HUES6 (cell line): ENCODE data around the gene MZB1.

ENCODE experiments used
- H3K27ac ChIP-seq: 2 replicates; pipeline ENCODE4 v1.7.0; 2013; ENCODE audit warnings: low read depth, mild to moderate bottlenecking, low read length, inconsistent platforms
- H3K27me3 ChIP-seq: 2 replicates; pipeline ENCODE4 v1.6.1; 2013; ENCODE audit warnings: low read length; ENCODE audit not compliant: control insufficient read depth, insufficient read depth
- H3K36me3 ChIP-seq: 2 replicates; pipeline ENCODE4 v1.6.1; 2013; ENCODE audit warnings: low read length; ENCODE audit not compliant: control insufficient read depth, insufficient read depth
- H3K4me1 ChIP-seq: 2 replicates; pipeline ENCODE4 v1.6.1; 2013; ENCODE audit warnings: low read length; ENCODE audit not compliant: control insufficient read depth, insufficient read depth
- H3K4me3 ChIP-seq: 2 replicates; pipeline ENCODE4 v1.5.1; 2013; ENCODE audit warnings: low read depth, low read length
- H3K9ac ChIP-seq: one replicate; pipeline ENCODE4 v1.6.1; 2013; ENCODE audit warnings: mild to moderate bottlenecking, low read length
- H3K9me3 ChIP-seq: 2 replicates; pipeline ENCODE4 v1.6.1; 2013; ENCODE audit warnings: low read depth, low read length; ENCODE audit not compliant: control insufficient read depth, insufficient read depth

The MZB1 gene

DNA sequence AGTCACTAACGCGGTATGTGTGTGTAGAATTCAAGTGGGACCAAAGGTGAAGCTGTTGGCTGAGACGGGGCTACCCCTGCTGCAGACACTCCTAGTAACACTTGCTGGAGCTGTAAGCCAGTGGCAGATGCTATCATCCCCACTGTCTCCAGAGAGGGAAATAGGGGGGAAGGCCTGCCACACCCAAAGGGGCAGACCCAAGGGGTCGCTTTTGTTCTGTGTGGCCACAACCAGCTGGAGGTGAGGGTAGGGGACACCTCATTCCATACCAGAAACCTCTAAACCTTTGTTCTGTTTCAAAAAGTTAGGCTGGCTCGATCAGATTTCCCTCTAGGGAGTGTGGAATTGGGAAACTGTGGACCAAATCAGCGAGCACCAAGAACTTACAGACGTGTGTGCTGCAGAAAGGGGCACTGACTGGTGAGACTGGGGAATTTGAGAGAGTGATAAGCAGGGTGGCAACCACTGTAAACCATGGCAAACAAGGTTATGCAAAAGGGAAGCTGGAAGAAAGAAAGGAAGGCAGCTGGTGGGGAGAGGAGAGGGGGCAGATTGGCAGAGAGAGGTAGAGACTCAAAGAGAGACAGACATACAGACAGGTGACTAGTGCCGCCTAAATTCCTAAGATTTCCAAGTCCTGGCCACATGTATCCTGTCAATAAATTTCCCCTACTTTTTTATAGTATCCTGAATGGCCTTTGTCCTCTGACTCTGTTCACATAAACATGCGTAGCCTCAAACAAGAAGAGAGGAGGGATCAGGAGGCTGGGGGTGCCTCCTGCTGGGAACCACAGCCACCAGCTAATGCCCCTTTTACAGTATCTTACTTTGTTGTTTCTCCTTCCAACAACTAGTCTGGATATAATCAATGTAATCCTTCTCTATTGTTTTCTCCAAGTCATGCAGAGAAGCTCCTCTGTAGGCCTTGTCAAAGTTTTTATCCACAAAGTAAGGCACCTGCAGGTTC lies 29.8 kb upstream of the MZB1 start:
- Histone ChIP-seq H3K27me3 (no peaks in the 10 kb centered on the region), H3K27ac (no peak overlapping the region), H3K9ac (no peak overlapping the region), H3K36me3 (peaks cover 28% of the 10 kb centered on the region), H3K4me1 (peaks cover 4% of the 10 kb centered on the region; the same call in 1 of the 2 replicates), H3K4me3 (no peak overlapping the region), H3K9me3 (no peaks in the 10 kb centered on the region)

DNA sequence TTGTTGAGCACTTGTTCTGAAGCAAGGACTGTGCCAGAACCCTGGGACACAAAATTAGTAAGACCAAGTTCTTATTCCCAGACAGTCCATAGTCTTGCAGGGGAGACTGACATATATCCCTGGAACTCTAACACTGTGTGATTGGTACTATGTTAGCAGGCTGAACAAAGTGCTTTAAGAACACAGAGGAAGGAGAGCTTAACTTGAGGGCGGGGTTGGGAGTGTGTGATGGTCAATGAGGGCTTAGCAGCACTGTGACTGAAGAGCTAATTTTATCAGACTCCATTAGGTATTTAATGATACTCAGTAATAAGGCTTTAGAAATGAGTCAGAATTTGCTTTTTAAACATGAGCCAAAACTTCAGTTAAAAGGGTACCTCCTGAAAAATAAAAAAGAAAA lies 29.1 kb upstream of the MZB1 start:
- Histone ChIP-seq H3K27ac (no peak overlapping the region), H3K4me1 (peaks cover 4% of the 10 kb centered on the region; the same call in 1 of the 2 replicates), H3K4me3 (no peak overlapping the region), H3K27me3 (no peaks in the 10 kb centered on the region), H3K9me3 (no peaks in the 10 kb centered on the region), H3K36me3 (peaks cover 26% of the 10 kb centered on the region), H3K9ac (no peak overlapping the region)

DNA sequence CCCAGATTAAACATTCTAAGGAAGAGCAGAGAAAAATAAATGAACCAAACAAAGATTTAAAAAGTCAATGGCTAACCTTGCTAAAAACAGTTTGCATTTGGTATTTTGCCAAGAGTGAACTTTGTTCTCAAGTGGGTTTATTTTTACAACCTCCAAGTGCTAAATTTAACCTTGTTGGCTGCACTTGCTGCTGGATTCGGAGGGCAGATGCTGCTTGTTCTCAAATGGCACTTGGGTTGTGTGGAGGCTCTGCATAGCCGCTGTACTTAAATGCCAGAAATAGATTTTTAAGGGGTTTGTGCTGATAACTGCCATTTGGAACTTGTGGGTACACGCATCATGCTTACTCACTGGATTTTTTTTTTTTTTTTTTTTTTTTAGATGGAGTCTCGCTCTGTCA lies 27.5 kb upstream of the MZB1 start:
- H3K9me3 ChIP-seq: no peaks in the 10 kb centered on the region
- H3K4me3 ChIP-seq: no peak overlapping the region
- no peak overlapping the region for H3K27ac ChIP-seq
- peaks cover 4% of the 10 kb centered on the region; the same call in 1 of the 2 replicates for H3K4me1 ChIP-seq
- H3K27me3 ChIP-seq: no peaks in the 10 kb centered on the region
- H3K36me3 ChIP-seq: peaks cover 26% of the 10 kb centered on the region
- H3K9ac ChIP-seq: no peak overlapping the region

DNA sequence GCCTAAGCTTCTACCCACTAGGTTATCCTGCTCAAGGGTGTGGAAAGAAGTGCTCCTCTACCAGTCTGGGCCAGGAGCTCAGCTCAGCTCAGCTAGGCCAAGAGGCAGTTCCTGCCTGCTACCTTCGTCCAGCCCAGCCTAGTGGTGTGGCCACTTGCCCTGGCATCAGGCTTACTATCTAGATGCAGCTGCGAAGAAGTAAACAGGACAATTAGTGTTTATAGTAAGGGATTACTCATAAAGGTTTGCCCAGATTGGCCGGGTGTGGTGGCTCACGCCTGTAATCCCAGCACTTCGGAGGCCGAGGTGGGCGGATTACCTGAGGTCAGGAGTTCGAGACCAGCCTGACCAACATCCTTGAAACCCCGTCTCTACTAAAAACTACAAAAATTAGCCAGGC lies 26.9 kb upstream of the MZB1 start:
- peaks cover 4% of the 10 kb centered on the region; the same call in 1 of the 2 replicates for H3K4me1 ChIP-seq
- no peaks in the 10 kb centered on the region for H3K27me3 ChIP-seq
- H3K4me3 ChIP-seq: no peak overlapping the region
- no peaks in the 10 kb centered on the region for H3K9me3 ChIP-seq
- peaks cover 26% of the 10 kb centered on the region for H3K36me3 ChIP-seq
- no peak overlapping the region for H3K9ac ChIP-seq
- no peak overlapping the region for H3K27ac ChIP-seq

DNA sequence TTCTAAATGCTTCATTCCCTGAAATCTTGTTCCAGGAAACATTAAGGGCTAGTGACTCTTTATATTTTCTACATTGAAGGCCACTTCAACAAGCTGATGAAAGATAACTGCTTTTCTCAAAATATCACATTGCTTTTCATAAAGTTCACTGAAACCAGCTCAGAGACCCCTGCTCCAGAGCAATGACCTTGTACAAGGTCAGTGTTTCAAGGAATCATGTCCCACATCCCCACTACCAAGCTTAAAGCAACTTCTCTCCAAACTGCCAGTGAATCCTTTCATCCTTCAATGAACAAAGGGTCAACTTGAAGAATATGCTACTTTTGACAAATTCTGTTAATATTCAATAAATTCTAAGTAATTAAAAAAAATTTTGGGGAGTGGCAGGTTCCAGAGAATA lies 26.2 kb upstream of the MZB1 start:
- Histone ChIP-seq H3K9ac (no peak overlapping the region), H3K4me3 (no peak overlapping the region), H3K36me3 (peaks cover 23% of the 10 kb centered on the region), H3K4me1 (peaks cover 4% of the 10 kb centered on the region; the same call in 1 of the 2 replicates), H3K27ac (no peak overlapping the region), H3K27me3 (no peaks in the 10 kb centered on the region), H3K9me3 (no peaks in the 10 kb centered on the region)

DNA sequence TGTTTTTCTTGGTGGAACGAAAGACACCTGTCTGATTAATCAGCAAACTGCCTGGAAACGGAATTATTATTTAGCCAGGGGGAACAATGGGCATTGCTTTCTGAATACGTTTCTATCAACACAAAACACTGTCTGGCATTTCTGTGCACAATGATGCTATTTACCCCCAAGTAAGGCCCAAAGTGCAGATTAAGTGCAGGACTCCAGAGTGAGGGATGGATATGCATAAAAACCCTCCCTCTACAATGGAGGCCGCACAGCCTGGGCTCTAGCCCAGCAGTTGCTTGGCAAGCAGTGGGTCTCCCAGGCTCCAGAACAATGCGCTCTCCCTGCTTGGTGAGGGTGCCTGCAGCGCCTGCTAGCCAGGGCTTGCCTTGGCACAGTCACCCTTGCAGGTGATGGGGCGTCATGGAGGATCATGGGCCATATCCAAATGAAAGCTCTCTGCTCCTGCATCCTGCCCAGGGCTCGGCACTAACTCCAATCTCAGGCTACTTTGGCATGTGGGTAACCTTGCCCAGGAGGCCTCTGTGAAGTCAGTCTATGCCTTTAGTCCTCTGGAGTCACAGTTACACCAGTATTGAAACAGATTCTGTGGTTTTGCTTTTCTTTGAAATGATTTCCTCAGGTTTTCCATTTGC lies 25.6 kb upstream of the MZB1 start:
- no peaks in the 10 kb centered on the region for H3K9me3 ChIP-seq
- no peaks in the 10 kb centered on the region for H3K27me3 ChIP-seq
- peaks cover 19% of the 10 kb centered on the region for H3K36me3 ChIP-seq
- peaks cover 4% of the 10 kb centered on the region; the same call in 1 of the 2 replicates for H3K4me1 ChIP-seq
- no peak overlapping the region for H3K27ac ChIP-seq
- H3K9ac ChIP-seq: no peak overlapping the region
- no peak overlapping the region for H3K4me3 ChIP-seq

DNA sequence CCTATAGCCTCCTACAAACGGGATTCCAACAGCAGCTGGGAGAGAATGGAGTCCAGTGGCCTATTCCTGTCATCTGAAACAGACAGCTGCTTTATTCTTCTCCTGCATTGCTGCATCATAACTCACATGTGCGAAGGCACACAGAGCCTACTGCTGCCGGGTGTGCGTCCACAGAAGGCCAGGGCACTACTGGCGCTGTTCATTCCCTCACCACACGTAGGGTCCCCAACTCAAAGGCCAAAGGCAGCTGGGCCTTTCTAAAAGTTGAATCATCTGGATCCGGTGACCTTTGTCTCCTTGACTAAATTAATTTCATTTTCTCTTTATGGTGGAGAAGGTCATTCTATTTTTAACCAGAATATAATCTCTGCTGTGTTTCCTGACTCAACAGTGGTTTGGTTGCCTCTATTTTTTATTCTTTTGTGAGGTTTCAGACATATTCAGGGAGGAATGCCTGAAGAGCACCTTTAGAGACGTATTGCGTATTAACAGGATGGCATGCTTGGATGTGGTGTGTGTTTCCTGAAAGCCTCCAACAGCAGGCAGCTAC lies 24.9 kb upstream of the MZB1 start:
- Histone ChIP-seq H3K27me3 (no peaks in the 10 kb centered on the region), H3K36me3 (peaks cover 16% of the 10 kb centered on the region), H3K9me3 (no peaks in the 10 kb centered on the region), H3K27ac (no peak overlapping the region), H3K4me3 (no peak overlapping the region), H3K4me1 (peaks cover 3% of the 10 kb centered on the region; the same call in 1 of the 2 replicates), H3K9ac (no peak overlapping the region)

DNA sequence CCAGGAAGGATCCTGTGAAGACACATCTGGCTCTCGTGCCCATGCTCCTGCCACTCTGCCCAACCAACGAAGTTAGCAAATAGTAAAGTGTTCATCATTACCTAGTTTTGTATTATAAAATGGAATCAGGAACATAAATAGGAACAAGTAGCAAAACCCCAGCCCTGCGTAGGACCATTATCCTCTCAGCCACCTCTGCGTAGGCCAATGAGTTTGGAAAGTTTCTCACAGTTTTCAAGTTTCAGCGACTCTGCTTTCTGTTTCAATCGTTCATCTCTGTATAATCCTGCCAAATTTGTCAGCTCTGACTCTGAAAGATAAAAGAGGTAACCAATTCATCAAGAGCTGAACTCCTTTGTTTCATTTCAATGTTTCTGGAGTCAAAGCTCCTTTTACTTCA lies 24.2 kb upstream of the MZB1 start:
- Histone ChIP-seq H3K27me3 (no peaks in the 10 kb centered on the region), H3K27ac (no peak overlapping the region), H3K9ac (no peak overlapping the region), H3K9me3 (no peaks in the 10 kb centered on the region), H3K4me3 (no peak overlapping the region), H3K36me3 (peaks cover 9% of the 10 kb centered on the region), H3K4me1 (no peaks in the 10 kb centered on the region)

DNA sequence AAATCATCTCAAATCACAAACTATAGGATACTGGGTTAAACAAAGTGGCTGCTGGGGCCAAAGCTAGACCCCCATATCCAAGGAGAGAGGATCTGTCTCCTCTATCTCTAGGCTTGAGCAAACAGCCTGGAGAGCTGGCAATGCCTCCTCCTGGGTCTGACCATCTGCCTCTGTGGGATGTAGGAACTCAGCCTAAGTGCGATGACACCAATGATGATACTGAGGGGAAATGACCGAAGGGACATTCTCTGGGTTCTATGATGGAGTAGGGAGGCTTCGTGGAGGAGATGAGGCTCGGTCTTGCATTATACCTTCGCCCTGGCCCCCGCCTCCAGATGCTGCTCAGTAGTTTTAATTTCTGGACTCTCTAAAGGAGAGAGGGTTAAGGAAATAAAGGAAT lies 23.4 kb upstream of the MZB1 start:
- Histone ChIP-seq H3K9ac (no peak overlapping the region), H3K27ac (no peak overlapping the region), H3K36me3 (peaks cover 9% of the 10 kb centered on the region), H3K9me3 (no peaks in the 10 kb centered on the region), H3K4me1 (no peaks in the 10 kb centered on the region), H3K27me3 (no peaks in the 10 kb centered on the region), H3K4me3 (no peak overlapping the region)

DNA sequence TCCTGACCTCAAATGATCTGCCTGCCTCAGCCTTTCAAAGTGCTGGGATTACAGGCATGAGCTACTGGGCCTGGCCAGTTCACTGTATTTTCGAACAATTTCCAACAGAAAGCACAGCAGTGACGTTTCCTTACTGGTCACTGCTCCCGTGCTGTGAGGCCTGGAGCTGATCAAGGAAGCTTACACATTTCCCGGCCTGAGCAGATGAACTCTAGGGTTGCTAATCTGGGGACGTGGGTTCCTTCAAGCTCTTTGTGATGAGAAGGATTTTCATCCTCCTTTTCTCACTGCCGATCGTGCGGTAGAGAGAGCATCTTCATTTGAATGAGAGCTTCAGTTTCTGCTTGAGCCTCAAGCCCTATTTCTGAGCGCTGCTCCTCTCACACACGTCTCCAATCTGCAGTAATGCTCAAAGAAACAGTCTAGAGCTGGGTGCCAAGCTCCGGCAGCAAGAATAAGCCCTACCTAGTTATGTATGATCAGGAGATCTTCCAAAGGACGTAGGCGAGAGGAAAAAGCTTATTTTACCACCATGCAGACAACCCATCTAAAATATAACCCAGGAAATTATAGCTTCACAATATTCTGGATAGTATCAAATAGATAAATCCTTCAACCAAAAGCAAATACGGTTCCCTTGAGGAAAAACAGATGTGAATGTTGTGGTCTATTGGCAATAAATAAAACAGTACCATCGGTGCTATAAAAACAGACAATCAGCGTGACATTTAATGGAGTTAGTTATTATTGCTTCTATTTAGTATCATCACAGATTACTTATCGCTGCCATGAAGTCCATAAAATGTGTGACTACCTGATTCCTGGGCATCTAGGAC lies 21.5 kb upstream of the MZB1 start:
- no peak overlapping the region for H3K9ac ChIP-seq
- no peaks in the 10 kb centered on the region for H3K9me3 ChIP-seq
- no peak overlapping the region for H3K27ac ChIP-seq
- peaks cover 4% of the 10 kb centered on the region for H3K36me3 ChIP-seq
- H3K4me1 ChIP-seq: no peaks in the 10 kb centered on the region
- H3K4me3 ChIP-seq: no peak overlapping the region
- no peaks in the 10 kb centered on the region for H3K27me3 ChIP-seq
